NCI-H446 (cell line): ENCODE data around the gene SLC6A9.

Source experiments
- DNase-seq, 2 experiments: peaks; one replicate each; lab custom pipeline; 2025; lab: John Stamatoyannopoulos, UW

SLC6A9 gene

DNA sequence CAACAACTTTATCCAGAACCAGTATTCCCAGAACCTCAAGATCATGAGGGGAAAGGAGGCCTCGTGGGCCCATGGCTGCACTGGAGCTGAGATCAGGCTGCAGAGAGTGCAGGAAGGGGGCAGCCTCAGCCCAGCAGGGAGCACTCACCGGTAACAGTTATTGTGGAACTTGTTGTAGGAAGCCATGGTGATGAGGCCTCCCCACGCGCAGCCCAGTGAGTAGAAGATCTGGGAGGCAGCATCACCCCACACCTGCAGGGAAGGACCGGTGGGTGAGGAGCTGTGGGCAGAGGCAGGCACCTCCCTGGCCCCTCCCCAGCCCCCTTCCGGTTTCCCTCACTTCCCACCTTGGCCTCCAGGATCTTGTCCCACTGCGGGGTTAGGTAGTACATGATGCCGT lies 29.1 kb downstream of the SLC6A9 start:
- no peak for DNase-seq

DNA sequence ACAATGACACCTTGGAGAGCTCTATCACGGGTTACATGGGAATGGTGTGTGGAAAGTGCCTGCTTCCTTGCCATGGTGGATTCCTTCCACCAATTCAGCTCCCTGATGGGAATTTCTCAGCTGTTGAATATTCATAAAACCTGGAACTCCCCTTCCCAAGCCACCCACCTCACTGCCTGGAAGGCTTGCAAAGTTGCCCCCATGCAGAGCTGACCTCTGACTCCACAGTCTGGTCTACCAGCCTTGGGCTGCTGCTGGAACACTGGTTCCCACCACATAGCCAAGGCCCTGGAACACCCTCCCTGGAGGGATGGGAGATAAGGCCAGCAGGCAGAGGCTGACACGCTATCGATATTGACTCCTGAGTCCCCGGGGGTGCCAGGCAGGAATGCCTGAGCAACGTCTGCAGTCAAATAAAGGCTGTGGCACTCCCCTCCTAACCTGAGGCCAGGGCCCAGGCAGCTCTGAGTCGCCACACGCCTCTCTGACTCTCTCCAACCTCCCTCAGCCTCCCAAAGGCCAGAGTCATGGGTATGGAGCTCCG lies 31.1 kb downstream of the SLC6A9 start:
- DNase-seq = no peak

DNA sequence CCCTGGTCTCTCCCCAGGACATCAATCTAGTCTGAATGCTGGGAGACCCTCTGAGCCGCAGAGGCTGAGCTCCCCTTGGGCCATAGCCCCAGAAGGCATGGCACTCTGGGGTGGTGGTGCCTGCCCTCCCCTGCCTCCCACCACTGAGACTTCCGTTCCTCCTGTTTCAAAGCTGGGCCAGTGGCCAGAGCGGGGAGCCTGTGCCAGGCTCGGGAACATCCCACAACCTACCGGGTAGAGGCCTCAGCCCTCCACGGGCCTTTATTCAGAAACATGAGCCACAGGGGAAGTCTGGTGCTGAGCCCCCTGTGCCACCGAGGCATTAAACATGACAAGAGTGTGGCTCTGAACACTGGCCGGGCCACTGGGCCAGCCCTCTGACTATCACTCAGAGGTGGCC lies 31.8 kb downstream of the SLC6A9 start:
- peak in 1 of 2 experiments; percentile 23 for DNase-seq

DNA sequence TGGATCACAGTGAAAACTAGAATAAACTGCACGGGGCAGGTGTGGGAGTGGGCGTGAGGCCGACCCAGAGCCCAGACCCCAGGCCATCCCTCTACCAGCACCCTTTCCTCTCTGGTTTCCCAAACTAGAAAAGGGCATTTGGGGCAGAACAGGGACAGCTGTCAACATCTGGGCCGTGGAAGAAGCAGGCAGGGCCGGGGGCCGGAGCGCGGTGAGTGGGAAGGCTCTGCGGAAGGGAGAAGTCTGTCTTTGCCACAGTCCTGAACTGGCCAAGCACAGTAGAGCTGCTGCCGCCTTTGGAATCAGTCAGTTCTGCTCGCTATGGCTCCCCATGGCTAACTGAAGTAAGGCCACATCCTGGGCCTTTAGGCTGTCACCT lies 33.3 kb downstream of the SLC6A9 start:
- no peak for DNase-seq

DNA sequence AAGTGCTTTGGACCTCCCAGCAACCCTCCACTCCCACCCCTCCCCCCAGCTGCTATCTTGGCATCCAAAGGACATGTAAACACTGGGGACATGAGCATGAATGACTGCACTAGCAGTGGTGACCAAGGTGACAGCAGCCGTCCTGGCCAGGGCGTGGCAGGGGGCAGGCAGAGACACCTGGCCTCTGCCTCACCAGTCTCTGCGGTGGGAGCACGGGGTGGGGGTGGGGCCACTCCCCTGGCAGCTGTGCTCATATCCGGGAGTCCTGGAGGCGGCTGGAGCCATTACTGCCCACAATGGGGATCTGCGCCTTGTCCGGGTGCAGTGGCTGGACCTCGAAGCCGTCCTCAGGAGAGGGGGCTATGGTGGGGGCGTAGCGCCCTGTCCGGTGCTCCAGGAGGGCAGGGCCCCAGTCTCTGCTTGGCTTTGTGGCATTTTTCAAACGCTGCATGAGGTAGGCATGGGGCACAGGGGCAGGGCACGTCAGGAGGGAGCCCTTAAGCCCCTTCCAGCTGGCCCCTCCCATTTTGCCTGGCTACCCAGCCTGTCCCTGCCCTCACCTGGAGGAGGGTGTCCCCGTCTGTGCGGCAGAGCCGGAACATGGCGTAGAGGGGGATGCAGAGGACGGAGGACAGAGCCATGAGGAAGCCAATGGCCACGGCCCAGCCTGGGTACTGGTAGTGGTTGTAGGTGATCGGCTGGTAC lies 33.8 kb downstream of the SLC6A9 start:
- no peak for DNase-seq

DNA sequence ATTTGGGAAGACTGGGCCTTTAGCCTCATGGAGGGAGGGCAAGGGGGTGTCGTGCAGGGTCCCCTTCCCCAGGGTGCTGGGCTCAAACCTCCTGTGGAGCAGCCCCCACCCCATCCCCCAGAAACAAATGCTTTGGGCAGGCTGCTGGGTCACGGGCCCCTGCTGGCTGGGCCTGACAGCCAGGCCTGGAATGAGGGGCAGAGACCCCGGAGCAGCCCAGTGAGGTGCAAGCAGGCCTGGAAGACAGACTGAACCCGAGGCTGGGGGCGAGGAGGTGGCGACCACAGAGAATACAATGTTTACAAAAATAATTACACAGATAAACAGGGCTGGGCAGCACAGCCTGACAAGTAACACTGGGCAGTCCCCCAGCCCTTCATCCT lies 34.5 kb downstream of the SLC6A9 start:
- no peak for DNase-seq

DNA sequence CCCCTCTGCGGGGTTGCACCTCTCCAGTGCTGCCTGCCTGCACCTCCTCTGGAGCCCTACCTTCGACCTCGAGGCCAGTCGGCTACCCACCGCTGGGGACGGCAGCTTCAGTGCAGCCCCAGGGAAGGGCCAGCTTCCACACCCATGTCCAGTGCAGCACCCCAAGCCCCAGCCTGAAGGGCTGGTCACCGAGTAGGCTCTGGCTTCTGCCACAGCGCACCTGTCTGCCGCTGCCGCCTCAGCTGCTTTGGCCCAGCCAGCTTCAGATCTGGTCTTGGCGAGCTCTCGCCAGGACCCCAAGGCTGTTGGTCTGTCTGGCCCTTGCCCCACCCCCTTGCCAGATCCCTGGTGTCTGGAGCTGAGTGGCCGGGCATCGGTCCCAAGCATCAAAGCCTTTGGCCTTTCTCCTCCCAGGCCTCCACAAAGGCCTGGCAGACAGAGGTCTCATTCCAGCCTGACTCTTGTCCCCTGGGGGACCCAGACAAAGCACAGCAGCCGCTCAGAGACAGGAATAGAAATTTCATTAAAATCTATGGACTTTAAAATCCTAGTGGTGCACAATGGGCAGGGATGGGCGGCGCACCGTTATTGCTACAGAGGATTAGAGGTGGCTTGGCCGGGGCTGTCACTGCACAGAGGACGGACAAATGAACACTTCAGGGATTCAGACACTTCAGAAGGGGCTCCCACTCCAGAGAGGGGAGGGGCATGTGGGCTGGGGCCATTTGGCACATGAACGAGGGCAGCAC lies 35.1 kb downstream of the SLC6A9 start:
- DNase-seq = no peak

DNA sequence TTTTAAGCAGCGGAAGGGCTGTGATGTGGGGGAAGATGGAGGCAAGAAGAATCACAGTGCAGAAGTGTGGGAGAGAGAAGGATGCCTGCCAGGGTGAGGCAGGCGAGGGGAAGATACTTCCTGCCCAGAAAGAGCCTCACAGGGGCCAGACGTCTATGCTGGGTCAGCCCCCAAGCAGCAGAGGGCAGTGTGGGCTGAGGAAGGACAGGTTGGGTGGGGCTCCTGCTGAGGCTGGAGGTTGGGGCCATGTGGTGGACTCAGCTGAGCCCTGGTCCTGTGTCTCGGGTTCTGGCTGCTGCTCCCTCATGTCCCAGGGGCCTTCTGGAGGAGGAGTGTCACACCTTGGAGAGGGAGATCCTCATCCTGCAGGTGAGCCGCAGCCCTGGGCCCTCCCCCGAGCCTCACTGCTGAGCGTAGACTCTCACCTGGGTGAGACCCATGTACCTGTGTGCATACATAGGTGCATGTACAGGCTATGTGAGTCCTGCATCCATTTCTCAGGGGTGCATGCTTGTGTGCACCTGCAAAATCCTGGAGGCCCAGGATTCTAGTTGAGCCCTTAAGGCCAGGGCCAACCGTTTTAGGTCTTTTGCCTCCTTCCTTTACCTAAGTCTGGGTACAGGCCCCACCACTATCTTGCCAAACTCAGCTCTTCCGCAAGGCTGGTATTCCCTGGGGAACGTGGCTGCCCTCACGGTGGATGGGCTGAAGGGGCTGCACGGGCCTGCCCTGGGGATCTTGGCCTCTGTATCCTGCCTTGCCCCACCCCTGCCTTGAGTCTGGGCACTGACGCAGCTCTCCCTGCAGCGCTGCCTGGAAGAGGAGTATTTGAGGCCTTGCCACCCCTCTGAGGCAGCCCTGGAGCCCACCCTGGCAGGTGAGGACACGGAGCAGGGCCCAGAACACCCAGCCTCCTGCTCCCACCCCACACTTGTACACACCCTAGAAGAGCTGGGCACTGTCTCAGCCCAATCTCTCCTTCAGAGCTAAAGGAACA lies 36.2 kb downstream of the SLC6A9 start:
- DNase-seq = no peak

DNA sequence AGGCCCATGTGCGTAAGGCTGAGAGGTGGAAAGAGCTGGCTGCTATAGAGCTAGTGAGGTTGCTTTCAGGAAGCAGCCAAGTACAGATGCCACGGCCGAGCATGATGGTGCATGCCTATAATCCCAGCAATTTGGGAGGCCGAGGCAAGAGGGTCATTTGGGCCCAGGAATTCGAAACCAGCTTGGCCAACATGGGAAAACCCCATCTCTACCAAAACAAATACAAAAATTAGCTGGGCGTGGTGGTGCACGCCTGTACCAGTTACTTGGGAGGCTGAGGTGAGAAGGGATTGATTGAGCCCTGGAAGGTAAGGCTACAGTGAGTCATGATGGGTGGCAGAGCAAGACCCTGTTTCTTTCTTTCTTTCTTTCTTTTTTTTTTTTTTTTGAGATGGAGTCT lies 37.2 kb downstream of the SLC6A9 start:
- DNase-seq = no peak

DNA sequence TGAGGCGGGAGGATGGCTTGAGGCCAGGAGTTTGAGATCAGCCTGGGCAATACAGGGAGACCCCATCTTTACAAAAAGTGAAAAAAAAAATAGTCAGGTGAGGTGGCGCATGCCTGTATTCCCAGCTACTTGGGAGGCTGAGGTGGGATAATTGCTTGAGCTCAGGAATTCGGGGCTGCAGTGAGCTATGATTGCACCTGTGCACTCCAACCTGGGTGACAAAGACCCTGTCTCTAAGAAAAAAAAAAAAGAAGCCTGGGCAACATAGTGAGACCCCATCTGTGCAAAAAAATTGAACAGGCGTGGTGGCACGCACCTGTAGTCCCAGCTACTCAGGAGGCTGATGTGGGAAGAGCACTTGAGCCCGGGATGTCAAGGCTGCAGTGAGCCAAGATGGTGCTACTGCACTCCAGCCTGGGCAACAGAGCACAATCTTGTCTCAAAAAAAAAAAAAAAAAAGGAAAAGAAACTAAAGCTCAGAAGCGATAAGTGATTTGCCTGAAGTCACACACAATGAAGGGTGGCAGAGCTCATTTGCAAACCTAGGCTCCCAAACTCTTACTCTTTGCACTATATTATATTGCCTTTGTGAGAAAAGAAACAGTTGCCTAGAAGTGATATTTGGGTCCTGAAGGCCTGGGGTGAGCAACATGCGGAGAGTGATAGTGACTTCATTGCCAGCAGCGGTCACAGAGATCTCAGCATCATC lies 37.9 kb downstream of the SLC6A9 start:
- DNase-seq = no peak

DNA sequence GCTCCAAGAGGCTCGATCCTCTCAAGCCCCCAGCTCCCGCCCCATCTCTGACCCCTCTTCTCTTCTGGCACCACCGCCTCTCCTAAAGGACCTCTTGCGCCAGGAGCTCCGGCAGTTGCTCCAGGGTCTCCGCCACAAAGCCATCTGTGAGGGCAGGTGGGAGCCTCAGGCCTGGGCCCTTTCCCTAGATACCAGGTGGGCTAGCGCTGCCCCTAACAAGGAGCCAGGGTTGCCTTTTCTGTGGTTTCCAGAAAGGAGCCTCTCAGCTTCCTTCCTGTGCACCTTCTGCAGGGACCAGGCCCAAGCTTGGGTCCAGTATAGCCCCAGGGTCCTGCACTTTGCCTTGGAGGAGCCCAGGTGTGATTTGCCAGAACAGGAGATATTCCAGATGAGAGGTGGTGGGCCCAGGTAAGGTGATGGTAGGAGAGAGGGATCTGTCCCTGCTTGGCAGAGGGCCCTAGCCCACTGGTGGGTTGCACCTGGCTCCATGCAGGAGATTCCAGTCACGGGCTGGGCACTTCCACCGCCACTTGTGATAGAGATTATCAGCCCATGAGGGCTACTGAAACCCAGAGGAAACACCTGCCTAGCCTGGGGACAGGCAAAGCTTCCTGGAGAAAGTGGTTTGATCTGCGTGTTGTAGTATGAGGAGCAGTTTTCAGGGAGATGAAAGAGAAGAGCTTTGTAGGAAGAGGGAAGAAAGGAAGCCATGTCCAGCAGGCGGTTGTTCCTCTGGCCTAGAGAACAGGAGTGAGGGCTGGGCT lies 38.8 kb downstream of the SLC6A9 start:
- DNase-seq = no peak

DNA sequence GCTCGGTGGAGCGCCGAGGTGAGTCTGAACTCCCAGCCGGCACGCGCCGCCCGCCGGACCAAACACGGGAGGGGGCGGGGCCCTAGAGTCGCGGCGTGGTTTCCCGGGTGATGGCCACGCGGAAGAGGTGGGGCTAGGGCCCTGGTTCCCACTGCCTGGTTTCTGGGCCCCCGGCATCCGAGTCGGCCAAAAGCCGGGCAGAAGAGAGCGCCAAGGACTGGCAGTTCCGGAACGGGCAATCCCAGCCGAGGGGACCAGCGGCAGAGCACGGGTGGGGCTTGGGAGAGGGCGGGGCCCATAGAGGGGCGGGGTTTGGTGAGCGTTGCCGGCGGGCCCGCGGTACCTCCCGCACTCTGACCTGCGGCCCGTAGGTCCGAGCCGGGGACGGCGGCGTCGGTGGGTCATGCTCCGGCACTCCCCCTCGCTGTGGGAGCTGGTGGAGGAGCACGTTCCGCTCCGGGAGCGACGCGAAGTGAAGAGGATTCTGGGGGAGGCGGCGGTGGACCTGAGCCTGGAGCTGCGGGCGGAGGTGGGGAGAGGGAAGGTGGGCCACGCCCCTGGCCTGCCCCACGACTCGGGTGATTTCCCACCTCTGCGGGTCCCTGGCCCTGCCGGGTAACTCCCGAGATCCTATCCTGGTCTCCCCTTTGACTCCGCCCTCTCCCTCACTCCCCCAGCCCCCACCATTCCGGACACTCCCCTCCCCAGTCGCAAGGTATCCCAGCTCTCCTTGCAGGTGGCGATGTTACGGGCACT lies 39.6 kb downstream of the SLC6A9 start, which contains the start of gene CCDC24:
CCDC24 (plus strand) TSS at position 124 of the 756 bp plus-strand sequence; CDS start at position 404, 280 bp downstream.
- peak in 1 of 2 experiments; percentile 80 for DNase-seq

DNA sequence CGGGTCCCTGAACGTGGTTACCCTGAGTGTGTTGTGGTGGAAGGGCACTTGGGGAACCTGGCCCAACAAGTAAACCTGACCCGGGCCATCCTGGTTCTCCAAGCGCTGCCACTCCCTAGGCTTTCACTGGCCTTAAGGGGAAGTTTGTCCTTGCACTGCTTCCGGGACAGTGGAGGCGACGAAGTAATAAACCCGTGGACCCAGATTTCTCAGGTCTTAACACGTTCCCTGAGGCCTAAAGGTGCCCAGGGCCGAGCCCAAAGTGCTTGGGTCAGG lies 40.1 kb downstream of the SLC6A9 start:
- no peak for DNase-seq

DNA sequence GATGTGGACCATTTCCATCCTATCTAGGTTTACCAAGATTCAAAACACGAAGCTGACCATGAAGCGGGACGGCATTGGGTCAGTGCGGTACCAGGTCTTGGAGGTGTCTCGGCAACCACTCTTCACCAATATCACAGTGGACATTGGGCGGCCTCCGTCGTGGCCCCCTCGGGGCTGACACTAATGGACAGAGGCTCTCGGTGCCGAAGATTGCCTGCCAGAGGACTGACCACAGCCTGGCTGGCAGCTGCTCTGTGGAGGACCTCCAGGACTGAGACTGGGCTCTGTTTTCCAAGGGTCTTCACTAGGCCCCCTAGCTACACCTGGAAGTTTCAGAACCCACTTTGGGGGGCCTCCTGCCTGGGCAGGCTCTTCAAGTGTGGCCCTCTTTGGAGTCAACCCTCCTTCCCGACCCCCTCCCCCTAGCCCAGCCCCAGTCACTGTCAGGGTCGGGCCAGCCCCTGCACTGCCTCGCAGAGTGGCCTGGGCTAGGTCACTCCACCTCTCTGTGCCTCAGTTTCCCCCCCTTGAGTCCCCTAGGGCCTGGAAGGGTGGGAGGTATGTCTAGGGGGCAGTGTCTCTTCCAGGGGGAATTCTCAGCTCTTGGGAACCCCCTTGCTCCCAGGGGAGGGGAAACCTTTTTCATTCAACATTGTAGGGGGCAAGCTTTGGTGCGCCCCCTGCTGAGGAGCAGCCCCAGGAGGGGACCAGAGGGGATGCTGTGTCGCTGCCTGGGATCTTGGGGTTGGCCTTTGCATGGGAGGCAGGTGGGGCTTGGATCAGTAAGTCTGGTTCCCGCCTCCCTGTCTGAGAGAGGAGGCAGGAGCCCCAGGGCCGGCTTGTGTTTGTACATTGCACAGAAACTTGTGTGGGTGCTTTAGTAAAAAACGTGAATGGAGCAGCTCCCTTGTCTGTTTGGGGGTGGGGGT lies 40.7 kb downstream of the SLC6A9 start:
- no peak for DNase-seq

DNA sequence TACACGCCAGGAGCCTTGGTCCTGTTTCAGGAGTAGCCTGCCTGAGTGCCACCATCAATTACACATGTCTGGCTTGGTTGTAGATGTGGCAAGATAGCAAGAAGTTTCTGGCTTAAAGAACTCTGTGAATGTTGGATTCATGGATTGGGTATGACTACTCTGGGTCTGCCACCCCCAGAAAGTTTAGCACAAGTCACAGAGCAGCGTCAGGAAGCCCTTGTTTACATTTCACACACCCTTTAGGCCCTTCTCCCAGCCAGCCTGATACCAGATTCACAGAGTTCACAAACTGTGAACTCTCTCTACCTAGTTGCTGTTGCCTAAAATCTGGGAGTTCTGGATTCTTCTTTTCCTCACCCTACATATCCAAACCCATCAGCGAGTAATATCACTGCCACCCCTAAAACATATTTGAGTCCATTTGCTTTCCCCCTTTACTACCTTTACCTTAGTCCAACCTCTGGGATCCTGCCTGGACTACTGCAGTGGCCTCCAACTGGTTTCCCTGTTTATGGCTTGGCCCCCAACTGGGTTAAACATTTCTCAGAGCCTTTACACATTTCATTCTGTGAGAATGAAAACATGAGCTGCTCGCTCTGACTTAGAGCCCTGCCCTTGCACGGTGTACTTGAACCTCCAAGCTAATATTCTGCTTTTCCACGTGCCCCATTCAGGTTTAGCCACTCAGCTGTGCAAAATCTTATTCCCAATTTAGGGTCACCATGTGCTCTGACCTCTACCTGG lies 43.9 kb downstream of the SLC6A9 start:
- no peak for DNase-seq

DNA sequence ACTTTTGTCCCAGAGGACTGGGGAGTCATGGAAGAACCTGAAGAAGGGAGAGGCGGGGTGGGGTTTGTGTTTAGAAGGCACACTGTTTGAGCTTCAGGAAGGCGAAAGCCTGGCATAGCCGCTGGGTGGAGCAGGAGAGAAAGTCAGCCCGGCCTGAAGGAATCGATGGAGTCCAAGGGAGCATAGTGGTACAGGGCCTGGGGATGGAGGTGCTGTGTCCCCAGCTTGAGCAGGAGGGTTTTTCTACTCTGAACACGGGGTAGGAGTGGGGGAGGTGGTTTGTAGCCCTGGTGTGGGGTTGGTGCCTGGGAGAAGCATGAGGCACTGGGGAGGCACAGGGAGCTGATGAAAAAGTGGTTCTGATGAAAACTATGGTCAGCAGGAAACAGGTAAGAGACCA lies 44.5 kb downstream of the SLC6A9 start:
- no peak for DNase-seq

DNA sequence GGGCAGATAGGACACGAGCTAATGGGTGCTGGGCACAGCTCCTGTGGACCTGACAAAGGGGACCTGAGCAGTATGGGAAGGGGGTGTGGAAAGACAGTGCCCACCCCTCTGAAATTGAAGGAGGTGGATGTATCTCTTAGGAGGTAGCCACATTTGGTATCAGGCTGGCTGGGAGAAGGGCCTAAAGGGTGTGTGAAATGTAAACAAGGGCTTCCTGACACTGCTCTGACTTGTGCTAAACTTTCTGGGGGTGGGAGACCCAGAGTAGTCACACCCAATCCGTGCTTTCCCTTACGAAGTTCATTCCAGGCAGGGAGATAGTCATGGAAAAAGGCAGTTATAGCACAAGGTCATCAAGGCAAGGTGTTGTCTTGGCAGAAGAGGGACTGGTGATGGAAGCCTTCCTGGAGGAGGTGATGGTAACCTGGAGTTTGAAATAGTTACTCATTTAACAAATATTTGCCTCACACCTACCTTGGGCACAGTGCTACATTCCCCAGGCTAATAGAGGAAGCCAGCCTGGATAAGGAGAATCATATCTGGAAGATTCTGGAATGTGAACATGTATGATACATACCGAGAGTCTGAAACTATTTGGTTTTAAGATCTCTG lies 45.2 kb downstream of the SLC6A9 start:
- DNase-seq = no peak

DNA sequence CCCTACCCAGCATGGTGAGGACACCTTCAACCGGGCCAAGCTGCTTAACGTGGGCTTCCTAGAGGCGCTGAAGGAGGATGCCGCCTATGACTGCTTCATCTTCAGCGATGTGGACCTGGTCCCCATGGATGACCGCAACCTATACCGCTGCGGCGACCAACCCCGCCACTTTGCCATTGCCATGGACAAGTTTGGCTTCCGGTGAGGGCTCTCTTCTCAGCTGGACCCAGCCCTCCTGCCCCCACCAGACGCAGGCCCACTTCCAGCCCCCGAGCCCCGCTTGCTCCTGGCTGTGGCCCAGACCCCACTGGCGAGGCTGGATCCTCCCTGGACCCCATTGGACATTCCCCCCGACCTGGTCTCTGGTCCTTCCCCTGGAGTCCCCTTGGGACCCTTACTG lies 46.4 kb downstream of the SLC6A9 start:
- DNase-seq = no peak
